Dendritic cell treated with granulocyte-macrophage colony-stimulating factor and Interleukin-4, amounts not matched to agents 40 ng/mL and 50 ng/mL, for 4 days (primary cell): ENCODE data around the gene COL4A1.

Experiments used
- H3K27ac Mint-ChIP-seq: one replicate; pipeline ENCODE4 v1.8.0; 2022; ENCODE audit warnings: mild to moderate bottlenecking, mixed read lengths
- H3K27me3 Mint-ChIP-seq: one replicate; pipeline ENCODE4 v1.8.0; 2022; ENCODE audit warnings: mild to moderate bottlenecking, mixed read lengths
- H3K36me3 Mint-ChIP-seq: one replicate; pipeline ENCODE4 v1.8.0; 2022; ENCODE audit warnings: low read depth, mixed read lengths
- H3K4me1 Mint-ChIP-seq: one replicate; pipeline ENCODE4 v1.8.0; 2022; ENCODE audit warnings: low read depth, mixed read lengths
- H3K4me3 Mint-ChIP-seq: one replicate; pipeline ENCODE4 v1.8.0; 2022; ENCODE audit warnings: mild to moderate bottlenecking, moderate library complexity, mixed read lengths
- H3K9me3 Mint-ChIP-seq: one replicate; pipeline ENCODE4 v1.8.0; 2022; ENCODE audit warnings: mixed read lengths
- intact Hi-C: fragments of 100-400 bp; cut with micrococcal nuclease; formaldehyde crosslinking; loops from one replicate; pipeline ENCODE4 v1.15.0; 2022

The COL4A1 gene

DNA sequence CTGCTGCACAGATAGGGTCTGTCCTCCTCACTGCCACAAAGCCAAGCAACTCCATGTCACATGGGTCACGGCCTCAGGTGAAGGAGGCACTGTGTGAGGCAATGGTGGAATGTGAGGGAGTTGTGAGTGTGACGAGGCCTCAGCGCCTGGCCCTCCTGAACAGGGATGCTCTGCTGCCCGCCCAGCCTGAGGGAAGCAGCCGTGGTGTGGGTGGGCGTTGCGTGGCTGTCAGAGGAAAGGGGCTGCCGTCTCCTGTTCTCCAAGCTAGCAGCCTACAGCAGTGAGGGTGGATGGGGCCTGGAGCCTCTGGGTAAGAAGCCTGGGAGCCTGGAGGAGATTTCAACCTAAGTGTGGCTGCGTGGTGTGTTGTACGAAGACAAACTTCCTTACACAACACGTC, 125.0 kb downstream of the COL4A1 start:
- Mint-ChIP-seq H3K4me3 (no peak overlapping the region), H3K9me3 (no peaks in the 10 kb centered on the region), H3K36me3 (no peaks in the 10 kb centered on the region), H3K27me3 (no peaks in the 10 kb centered on the region), H3K27ac (no peak overlapping the region), H3K4me1 (no peaks in the 10 kb centered on the region)
- intact Hi-C loops: no loop called here

DNA sequence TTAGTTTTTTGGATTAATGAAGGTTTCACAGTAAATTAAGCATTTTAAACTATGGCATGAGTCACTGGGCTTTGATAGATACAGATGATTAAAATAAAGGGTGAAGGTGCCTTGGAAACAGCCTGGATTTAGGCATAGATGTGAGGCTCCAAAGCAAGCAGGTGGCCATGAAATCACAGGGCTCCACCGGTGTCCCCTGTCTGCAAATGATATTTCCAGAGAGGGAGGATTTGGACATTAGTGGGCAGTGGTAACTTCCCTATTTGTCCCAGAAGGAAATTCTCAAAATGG, 127.2 kb downstream of the COL4A1 start:
- no peaks in the 10 kb centered on the region for H3K4me1 Mint-ChIP-seq
- intact Hi-C loops: no loop called here
- H3K27ac Mint-ChIP-seq: no peak overlapping the region
- no peaks in the 10 kb centered on the region for H3K36me3 Mint-ChIP-seq
- H3K9me3 Mint-ChIP-seq: no peaks in the 10 kb centered on the region
- H3K4me3 Mint-ChIP-seq: no peak overlapping the region
- H3K27me3 Mint-ChIP-seq: no peaks in the 10 kb centered on the region

DNA sequence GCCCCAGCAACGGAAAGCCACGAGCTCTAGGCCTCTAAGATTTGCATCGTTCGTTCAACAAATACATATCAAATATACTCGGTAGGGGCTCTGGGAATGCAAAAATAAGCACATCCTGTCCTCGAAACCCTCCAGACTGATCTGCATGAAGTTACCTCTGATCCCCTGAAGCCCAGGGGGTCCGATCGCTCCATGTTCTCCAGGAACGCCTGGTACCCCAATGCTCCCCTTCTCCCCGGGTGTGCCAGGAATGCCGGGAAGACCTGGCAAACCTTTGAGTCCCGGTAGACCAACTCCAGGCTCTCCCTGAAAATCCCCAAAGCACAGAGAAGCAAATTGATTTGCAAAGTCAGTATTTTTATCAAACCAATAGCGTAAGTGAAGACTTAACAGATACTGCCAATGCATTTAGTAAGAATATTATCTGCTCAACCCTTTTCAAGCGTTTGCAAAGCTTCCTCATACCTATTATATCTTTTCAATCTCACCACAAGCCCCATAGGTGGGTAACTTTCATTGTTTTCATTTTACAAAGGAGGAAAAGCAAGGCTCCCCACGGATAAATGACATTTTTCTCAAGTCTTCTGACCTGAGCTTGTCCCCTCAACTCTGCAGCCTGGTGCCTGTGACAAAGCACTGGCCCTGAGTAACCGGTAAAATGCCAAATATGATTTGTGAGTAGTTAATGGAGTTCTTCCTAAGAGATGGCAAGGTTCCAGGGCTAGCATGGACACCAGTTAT, 127.7 kb downstream of the COL4A1 start:
- Mint-ChIP-seq H3K9me3 (no peaks in the 10 kb centered on the region), H3K36me3 (no peaks in the 10 kb centered on the region), H3K4me3 (no peak overlapping the region), H3K4me1 (no peaks in the 10 kb centered on the region), H3K27me3 (no peaks in the 10 kb centered on the region), H3K27ac (no peak overlapping the region)
- intact Hi-C loops: no loop called here

DNA sequence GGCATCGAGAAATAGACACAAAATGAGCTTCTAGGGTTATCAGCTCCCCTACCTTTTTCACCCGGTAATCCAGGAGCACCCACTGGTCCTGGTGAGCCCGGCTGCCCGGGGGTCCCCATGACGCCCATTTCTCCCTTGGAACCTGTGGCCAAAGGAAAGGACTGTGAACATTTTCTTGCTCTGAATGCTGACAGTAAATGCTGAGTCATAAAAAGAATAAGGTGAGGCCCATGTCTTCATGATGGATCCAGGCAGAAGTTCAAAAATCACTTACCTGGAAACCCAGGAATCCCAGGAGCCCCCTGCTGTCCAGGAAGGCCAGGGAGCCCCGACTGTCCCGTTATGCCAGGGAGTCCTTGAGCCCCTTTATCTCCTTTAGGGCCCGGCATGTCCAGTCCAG, 129.2 kb downstream of the COL4A1 start:
- Mint-ChIP-seq H3K4me3 (no peak overlapping the region), H3K36me3 (no peaks in the 10 kb centered on the region), H3K27me3 (no peaks in the 10 kb centered on the region), H3K9me3 (peaks cover 10% of the 10 kb centered on the region), H3K27ac (no peak overlapping the region), H3K4me1 (no peaks in the 10 kb centered on the region)
- intact Hi-C loops: no loop called here

DNA sequence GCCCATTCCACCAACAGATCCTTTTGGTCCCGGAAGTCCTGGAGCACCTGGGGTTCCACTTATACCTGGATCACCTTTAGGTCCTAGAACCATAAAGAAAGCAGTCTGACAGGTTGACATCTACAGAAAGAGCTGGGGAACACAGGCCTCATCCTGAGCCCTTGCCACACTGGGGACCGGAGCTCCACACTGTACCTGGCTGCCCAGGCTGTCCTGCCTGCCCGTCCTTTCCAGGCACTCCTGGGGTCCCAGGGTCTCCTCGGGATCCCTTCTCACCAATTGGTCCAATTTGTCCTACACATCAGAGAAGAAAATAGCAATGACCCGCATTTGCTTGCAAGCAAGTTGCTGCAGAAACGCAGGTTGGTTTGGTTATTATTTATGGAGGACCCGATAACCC, 130.5 kb downstream of the COL4A1 start:
- Mint-ChIP-seq H3K36me3 (no peaks in the 10 kb centered on the region), H3K27ac (no peak overlapping the region), H3K27me3 (no peaks in the 10 kb centered on the region), H3K4me3 (no peak overlapping the region), H3K4me1 (no peaks in the 10 kb centered on the region), H3K9me3 (peaks cover 15% of the 10 kb centered on the region)
- intact Hi-C loops: no loop called here

DNA sequence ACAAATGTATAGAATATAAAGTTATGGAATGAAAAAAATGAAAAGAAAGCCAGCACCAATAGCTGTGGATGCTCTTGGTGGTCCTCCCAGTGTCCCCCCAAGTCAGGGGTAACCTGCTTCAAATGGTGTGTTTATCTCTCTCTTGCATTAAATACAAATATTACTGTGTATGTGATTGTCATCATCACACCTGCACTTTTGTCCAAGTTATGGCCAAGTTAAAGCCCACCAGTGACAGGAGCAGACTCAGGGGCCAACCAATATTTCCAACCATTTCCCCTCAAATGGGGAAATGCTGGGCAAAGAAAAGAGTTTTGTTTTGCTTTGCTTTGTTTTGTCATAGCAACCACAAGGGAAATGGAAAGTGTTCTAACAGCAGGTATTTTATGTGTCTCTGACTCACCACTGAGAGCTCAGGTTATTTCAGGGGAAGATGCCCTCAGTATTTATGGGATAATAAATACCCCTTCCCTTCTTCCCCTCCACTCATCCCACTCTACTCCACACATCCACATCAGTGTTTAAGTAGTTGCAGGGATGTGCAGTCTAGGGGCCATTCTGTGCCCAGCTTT, 133.6 kb downstream of the COL4A1 start:
- Mint-ChIP-seq H3K27me3 (no peaks in the 10 kb centered on the region), H3K36me3 (no peaks in the 10 kb centered on the region), H3K4me3 (no peak overlapping the region), H3K27ac (no peak overlapping the region), H3K9me3 (peaks cover 15% of the 10 kb centered on the region), H3K4me1 (peaks cover 5% of the 10 kb centered on the region)
- intact Hi-C loops: no loop called here

DNA sequence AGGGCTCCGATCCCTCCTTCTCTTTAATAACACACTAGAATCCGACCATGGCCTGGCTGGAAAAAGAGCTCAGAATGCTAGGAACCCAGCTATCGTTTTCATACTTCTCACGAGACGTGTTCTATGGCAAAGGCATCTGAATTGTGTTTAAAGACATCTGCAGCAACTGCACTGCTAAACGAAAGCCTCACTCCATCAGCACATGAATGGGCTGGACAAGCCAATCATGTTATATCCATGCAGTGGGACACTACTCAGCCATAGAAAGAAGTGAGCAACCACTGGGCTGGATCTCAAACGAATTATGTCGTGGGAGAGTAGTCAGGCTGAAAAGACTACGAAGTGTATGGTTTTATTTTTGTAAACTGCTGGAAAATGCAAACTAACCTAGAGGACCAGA, 136.1 kb downstream of the COL4A1 start:
- Mint-ChIP-seq H3K4me1 (peaks cover 5% of the 10 kb centered on the region), H3K27me3 (no peaks in the 10 kb centered on the region), H3K27ac (no peak overlapping the region), H3K4me3 (no peak overlapping the region), H3K36me3 (no peaks in the 10 kb centered on the region), H3K9me3 (peaks cover 15% of the 10 kb centered on the region)
- intact Hi-C loops: no loop called here

DNA sequence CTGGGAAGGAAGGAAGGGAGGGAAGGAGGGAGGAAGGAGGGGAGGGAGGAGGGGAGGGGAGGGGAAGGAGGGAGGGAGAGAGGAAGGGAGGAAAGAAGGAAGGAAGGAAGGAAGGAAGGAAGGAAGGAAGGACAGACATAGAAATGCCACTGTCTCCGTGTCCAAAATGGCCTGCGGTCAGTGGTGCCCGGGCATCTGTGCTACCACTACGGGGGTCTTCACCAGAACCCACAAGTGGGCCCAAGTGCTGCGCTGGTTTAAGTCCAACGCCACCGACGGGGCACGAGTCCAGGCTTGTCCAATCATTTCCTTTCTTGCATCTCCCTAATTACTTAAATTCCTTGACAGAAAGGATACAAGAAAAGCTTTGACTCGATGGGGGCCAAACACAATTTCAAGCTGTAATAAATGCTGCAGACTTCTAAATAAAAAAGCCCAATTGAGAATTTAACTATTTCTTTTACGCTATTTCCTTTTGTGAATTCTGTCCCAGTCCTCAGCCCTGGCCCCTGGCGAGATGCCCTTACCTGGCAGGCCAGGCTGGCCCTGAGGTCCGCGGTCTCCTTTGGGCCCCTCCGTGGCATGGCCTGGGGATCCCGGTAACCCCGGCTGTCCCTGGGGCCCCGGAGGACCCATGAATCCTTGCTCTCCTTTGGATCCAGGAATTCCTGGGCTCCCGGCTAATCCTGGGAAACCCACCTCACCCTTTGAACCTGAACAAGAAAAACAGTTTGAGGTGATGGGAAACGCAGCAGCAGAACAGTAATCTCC, 136.8 kb downstream of the COL4A1 start:
- intact Hi-C loops: no loop called here
- H3K4me1 Mint-ChIP-seq: peaks cover 12% of the 10 kb centered on the region
- H3K4me3 Mint-ChIP-seq: no peak overlapping the region
- H3K27ac Mint-ChIP-seq: no peak overlapping the region
- peaks cover 15% of the 10 kb centered on the region for H3K9me3 Mint-ChIP-seq
- H3K36me3 Mint-ChIP-seq: no peaks in the 10 kb centered on the region
- no peaks in the 10 kb centered on the region for H3K27me3 Mint-ChIP-seq

DNA sequence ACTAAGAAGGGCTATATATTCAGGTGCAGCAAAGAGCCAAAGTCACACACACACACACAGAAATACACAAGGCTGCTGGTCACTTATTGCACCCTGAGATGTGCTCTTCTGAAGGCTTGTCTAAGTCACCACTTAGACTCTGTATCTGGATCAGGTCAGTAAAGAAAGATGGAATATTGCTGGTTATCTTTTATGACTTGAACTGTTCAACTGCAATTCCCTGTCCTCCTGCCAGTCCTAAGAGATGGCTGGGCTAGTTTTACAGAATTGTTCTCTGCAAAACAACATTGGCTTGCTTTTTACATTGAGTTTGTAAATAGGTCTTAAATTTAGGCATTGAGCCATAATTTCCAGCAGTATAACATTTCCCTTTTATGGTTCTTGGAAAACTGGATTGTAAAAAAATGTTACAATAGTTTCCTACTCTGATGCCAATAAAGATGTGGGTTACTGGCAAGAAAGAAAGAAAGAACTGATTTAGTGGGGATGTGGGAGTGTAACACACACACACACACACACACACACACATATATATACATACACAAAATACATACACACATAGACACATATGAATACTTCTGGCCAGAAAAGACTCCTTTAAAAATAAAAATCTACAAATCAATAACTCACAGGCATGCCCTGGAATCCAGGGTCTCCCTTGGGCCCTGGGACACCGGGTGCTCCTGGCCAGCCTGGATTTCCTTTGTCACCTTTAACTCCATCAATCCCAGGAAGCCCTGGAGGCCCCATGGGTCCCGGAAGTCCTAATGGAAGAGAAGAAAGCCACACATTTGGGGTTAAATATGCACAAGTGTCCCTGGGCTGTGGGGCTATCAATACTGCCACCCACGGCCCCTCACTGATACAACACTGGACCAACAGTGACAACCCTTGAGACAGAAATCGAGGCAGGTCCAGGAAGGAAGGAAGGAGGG, 137.7 kb downstream of the COL4A1 start:
- intact Hi-C loops: no loop called here
- peaks cover 15% of the 10 kb centered on the region for H3K9me3 Mint-ChIP-seq
- H3K4me3 Mint-ChIP-seq: no peak overlapping the region
- H3K27me3 Mint-ChIP-seq: no peaks in the 10 kb centered on the region
- H3K4me1 Mint-ChIP-seq: peaks cover 16% of the 10 kb centered on the region
- H3K27ac Mint-ChIP-seq: peak overlapping the region; percentile 51
- H3K36me3 Mint-ChIP-seq: no peaks in the 10 kb centered on the region

DNA sequence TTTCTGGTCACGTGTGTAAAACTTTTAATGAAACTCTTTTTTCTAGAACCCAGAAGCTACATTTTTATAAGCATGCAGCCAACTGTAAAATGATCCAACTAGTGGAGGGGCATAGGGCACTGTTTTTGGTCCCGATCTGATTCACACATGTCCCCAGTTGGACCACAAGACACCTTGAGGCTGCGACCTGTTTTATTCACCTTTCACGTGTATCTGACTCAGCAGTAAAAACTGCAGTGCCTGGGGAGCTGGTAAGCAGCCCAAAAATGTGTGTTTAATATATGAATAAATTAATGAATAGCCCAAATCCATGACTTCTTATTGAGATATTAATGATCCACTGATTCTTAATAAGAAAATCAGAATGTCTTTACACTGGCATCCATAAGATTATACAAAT, 140.4 kb downstream of the COL4A1 start:
- Mint-ChIP-seq H3K36me3 (no peaks in the 10 kb centered on the region), H3K27ac (no peak overlapping the region), H3K4me1 (peaks cover 39% of the 10 kb centered on the region)

DNA sequence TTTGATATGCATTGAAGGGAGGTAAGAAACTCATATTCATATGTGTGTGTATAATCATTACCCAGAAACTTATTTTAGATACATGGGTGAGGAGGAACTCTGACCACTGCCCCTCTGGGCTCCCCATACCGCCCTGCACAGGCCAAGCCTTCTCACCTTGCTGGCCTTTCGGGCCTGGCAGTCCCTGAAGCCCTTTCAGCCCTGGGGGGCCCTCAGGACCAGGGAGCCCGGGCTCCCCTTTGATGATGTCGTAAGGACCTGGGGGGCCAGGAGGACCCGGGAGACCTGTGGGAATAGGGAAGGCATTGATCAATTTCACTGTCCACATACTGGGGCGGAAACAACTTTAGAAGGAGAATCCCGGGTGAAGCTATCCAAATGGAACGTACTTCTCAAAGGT, 142.3 kb downstream of the COL4A1 start:
- intact Hi-C loops: no loop called here
- Mint-ChIP-seq H3K27ac (no peak overlapping the region), H3K9me3 (no peaks in the 10 kb centered on the region), H3K4me3 (no peak overlapping the region), H3K36me3 (no peaks in the 10 kb centered on the region), H3K4me1 (peaks cover 55% of the 10 kb centered on the region), H3K27me3 (no peaks in the 10 kb centered on the region)

More for the DNA sequence above, 140.4 kb downstream of the COL4A1 start:
- H3K9me3 Mint-ChIP-seq: no peaks in the 10 kb centered on the region
- no peak overlapping the region for H3K4me3 Mint-ChIP-seq
- H3K27me3 Mint-ChIP-seq: no peaks in the 10 kb centered on the region
- intact Hi-C loops: no loop called here

DNA sequence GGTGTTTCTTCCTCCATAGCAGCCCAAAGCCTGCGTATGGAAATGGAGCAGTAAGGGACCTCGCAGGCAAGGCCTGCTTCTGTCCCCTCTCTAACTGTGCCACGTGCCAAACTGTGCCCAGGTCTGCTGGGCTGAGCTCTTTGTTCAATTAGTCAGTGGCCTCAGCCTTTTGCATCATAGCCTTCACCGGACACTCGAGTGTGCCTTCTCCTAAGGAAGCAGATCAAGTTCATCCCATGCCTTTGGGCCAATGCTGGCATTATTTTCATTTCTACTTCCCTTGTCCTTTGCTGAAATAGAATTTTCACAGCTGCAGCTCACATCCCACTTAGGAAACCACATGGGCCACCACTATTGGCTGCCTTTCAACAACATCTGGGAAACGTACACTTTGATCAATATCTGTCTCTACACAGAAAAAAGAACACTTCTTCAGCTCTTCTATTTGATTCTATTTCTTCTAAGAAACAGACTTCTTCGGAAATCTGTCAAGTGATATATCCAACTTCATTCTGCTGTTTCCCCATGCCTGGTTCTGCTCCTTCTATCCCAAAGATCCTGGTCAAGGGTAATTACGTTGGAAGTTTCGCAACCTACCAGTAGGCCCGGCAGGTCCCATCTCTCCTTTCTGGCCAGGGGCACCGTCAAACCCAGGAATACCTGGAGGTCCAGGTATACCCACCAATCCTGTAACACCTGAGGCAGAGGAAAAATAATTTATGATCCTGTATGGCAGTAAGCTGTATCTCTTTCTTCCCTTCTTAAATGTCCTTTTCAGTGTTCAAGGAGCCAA, 143.9 kb downstream of the COL4A1 start:
- Mint-ChIP-seq H3K4me1 (peaks cover 54% of the 10 kb centered on the region), H3K27ac (no peak overlapping the region), H3K9me3 (no peaks in the 10 kb centered on the region), H3K27me3 (no peaks in the 10 kb centered on the region), H3K36me3 (no peaks in the 10 kb centered on the region), H3K4me3 (no peak overlapping the region)
- intact Hi-C loops: no loop called here

DNA sequence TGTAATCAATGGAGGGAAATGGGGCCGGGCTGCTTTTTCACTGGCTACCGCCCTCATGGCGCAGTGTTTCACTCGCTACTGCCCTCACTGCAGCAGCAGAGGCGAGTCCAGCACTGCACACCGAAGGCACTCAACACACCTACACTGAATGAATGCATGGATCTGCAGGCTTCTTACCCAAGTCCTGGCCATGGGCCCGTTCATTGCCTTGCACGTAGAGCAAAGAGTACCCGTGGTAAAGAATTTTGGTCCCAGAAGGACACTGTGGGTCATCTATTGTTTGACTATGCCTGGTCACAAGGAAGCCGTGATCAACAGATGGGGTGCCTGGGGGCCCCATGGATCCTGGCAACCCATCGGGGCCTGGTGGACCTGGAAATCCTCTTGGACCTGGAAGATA, 144.9 kb downstream of the COL4A1 start:
- no peak overlapping the region for H3K27ac Mint-ChIP-seq
- H3K4me3 Mint-ChIP-seq: no peak overlapping the region
- intact Hi-C loops: no loop called here
- peaks cover 54% of the 10 kb centered on the region for H3K4me1 Mint-ChIP-seq
- H3K9me3 Mint-ChIP-seq: no peaks in the 10 kb centered on the region
- H3K27me3 Mint-ChIP-seq: no peaks in the 10 kb centered on the region
- H3K36me3 Mint-ChIP-seq: no peaks in the 10 kb centered on the region
